Measurements from ENCODE around the gene TSC2.
A peak's percentile ranks its signal among the peaks of the same experiment; 100 is the strongest.
"Not testable (repeated sequence)": the region's sequence is repeated elsewhere in the genome, so short reads cannot be mapped to it uniquely, and the experiment has no call there.

The TSC2 gene

GRCh38 chr16:2011726-2012125 lies 36.1 kb upstream of the TSC2 start:
- not testable (repeated sequence) for DNase-seq

GRCh38 chr16:2013527-2013926 lies 34.3 kb upstream of the TSC2 start:
- no peak for DNase-seq

DNA sequence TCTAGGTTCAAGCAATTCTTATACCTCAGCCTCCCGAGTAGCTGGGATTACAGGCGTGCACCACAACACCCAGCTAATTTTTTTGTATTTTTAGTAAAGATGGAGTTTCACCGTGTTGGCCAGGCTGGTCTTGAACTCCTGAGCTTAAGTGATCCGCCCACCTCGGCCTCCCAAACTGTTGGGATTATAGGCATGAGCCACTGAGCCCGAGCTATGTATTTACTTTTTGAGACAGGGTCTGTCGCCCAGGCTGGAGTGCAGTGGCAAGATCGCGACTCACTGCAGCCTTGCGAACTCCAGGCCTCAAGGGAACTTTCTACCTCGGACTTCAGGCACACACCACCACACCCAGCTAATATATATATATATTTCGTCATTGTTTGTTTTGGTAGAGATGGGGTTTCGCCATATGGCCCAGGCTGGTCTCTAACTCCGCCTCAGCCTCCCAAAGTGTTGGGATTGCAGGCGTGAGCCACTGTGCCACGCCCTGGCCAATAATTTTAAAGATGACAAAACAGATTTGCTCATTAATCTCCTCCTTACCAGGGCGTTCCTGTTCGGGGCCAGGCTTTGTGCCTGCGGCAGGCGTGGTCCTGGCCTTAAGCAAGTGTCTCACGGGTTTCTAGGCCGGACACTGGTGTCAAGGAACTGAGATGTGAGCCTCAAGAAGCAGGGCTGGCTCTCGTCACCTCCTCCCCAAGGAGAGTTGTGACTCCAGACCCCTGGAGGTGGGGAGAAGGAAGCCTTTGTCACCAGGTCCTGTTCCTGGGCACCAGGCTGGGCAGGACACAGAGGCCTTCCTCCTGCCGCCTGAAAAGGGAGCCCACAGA lies 32.5 kb upstream of the TSC2 start:
- DNase-seq: no peak

- DNase-seq: no peak
Observed at GRCh38 chr16:2015947-2016208, 31.9 kb upstream of the TSC2 start.

GRCh38 chr16:2016407-2016922 lies 31.3 kb upstream of the TSC2 start:
- DNase-seq: no peak

DNA sequence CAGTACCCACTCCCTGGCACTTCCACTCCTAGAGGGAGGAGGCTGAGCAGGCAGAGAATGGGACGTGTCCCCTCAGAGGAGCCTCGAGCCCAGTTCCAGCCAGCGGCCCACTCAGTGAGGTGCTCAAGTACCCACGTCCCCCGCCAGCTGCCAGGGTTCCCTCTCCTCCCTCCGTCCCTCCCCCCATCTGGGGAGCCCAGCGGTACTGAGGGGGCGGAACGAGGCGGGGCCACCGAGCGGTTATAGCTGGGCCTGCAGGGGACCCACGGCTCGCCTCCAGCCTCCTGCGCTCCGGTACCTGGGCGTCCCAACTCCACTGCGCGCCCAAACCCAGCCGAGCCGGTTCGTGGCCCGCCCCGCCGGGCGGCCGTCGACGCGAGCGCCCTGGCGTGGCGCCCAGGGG lies 28.3 kb upstream of the TSC2 start, which contains the start of gene NPW:
Gene NPW, plus strand, starts transcription at position 268 of the 403 bp plus-strand sequence.
- DNase-seq: peak; percentile 8

DNA sequence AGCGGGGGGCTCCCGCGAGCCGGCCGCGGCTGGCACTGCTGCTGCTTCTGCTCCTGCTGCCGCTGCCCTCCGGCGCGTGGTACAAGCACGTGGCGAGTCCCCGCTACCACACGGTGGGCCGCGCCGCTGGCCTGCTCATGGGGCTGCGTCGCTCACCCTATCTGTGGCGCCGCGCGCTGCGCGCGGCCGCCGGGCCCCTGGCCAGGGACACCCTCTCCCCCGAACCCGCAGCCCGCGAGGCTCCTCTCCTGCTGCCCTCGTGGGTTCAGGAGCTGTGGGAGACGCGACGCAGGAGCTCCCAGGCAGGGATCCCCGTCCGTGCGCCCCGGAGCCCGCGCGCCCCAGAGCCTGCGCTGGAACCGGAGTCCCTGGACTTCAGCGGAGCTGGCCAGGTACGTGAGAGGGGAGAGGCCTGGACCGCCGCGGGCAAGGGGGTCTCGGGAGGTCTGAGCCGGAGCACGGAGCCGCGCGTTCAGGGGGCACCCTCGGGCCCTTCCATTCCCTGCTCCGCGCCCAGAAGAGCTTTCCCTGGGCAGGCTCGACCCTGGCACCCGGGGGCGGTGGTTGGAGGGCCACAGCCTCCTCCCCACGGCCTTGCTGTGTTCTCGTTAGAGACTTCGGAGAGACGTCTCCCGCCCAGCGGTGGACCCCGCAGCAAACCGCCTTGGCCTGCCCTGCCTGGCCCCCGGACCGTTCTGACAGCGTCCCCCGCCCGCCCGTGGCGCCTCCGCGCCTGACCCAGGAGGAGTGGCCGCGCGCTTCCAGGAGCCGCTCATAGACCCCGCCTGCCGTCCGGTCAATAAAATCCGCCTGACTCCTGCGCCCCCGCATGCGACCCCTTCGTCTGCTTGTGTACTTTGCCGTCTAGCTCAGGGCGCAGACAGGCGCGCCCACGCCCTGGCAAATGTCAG lies 27.6 kb upstream of the TSC2 start:
- DNase-seq: no peak

DNA sequence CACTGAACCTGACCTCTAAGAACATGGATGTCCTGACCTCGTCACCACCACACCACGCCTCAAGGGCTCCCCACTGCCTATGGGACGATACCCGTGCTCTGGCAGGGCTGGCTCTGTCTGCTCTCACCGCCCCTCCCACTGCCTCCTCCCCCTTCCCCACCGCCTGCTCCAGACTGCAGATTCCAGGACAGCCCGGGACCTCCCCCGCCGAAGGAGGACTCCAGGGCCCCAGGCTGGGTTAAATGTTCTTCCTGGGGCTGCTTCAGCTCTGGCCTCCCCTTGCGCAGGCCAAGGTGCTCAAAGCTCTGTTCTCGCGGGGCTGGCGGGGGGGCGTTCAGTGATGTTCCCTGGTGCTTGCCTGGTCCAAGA lies 25.1 kb upstream of the TSC2 start:
- DNase-seq: no peak

- peak; percentile 62 for DNase-seq
Observed at GRCh38 chr16:2023092-2024031, 24.4 kb upstream of the TSC2 start.

- DNase-seq: no peak
Observed at GRCh38 chr16:2024032-2024420, 23.8 kb upstream of the TSC2 start.

DNA sequence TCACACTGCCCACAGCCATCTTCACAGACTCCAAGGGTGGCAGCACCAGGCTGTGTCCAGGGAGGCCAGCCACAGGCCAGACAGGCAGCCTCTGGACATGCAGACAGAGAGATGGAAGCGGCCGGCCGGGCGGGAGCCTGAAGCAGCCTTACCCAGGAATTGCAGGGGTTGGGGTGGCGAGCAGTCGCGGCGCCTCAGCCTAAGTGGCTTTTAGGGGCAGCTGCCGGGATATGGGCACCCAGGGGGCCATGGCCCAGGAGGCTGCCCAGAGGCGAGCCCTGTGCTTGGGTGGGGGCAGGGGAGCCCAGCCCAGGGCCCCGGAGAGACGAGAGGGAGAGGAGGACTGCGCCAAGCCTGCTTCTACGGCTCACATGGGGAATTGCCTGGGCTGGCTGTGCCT lies 22.5 kb upstream of the TSC2 start:
- DNase-seq: no peak

GRCh38 chr16:2025878-2026460 lies 21.8 kb upstream of the TSC2 start:
- no peak for DNase-seq

DNA sequence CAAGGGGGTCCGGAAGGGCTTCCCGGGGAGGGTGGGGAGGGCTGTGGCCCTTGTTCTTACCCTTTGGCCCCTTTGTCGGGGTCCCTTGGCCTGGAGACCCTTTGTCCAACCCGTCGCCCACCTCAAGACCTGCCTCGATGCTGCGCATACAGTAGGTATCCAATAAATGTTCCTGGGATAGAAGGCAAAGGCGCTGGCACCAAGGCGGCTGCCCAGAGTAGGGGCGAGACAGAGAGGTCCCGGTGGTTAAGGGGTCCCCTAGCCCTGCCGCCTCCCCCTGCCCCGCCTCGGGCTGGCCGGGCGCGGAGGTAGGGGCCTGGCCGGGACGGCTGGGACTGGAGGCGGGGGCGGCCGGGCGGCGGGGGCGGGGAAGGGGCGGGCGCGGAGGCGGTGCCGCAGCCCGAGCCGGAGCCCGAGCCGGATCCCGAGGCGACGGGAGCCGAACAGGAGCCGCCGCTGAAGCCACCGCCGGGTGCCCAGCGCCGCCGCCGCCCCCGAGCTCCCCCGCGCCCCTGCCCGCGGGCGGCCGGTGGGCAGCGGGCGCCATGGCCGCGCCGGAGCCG lies 21.2 kb upstream of the TSC2 start, which contains the start of gene NHERF2:
Gene NHERF2, plus strand, starts transcription at position 442 of the 563 bp plus-strand sequence. Its CDS starts 104 bp downstream, at position 546.
- no peak for DNase-seq

DNA sequence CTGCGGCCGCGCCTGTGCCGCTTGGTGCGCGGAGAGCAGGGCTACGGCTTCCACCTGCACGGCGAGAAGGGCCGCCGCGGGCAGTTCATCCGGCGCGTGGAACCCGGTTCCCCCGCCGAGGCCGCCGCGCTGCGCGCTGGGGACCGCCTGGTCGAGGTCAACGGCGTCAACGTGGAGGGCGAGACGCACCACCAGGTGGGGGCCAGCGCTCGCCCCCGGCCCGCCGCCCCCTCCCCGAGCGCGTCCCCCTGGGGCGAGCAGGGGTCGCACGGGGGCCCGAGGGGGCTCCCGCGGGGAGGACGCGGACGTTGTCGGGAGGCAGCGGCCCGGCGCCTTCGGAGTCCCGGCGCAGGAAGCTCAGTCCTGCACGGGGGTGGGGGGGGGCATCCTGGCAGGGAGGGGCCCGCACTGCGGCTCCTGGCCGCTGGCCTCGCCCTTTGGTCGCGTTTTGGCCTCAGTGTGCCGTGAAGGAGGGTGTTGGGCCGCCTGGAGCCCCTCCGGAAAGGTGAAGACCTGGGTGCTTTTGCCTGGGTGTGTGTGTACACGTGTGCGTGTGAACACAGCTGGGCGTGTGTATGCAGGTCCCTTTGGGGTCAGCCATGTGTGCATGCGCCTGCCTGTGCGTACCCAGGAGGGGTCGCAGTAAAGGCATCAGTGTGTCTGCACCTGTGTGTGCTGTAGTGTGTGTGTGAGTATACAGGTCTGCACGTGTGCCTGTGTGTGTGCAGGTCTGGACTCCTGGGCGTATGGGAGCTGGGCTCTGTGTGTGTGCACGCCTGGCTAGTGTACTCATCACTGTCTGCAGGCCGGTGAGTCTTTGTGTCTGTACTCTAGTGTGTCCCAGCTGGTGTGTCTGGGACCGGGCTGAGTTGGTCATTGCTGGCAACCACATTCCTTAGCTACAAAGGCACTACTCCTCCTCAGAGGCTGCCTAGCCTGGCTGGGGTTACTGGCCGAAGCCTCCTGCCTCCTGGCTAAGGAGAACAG lies 20.5 kb upstream of the TSC2 start:
- DNase-seq: no peak

DNA sequence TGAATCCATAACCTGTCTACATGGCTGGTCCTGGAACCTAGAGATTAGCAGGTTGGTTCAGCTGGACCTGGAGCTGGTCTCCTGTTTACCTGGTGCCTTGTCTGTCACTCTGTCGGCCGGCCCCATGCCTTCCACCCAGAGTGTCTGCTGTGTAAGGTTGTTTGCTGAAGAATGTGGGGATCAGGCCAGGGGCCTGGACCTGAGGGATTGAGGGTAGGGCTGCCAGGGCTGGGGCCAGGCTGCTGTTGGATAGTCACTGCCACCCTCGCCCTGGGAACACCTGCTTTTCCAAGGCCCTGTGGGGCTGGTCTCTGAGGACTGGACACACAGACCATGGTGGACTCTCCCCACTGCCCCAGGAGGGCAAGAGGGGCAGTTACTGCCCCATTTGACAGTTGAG lies 19.6 kb upstream of the TSC2 start:
- DNase-seq: no peak

GRCh38 chr16:2028620-2029220 lies 19.1 kb upstream of the TSC2 start:
- no peak for DNase-seq

DNA sequence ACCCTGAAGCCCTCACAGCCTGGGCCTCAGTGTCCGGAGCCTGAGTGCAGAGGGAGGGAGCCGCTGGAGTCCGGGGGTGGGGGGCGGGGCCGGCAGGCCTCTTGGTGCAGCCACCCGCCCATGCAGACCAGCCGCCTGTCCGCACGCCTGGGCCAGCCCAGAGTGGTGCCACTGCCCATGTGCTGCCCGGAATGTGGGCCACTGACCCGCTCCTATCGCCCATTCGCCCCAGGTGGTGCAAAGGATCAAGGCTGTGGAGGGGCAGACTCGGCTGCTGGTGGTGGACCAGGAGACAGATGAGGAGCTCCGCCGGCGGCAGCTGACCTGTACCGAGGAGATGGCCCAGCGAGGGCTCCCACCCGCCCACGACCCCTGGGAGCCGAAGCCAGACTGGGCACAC lies 18.4 kb upstream of the TSC2 start:
- DNase-seq: no peak

GRCh38 chr16:2030036-2030435 lies 17.7 kb upstream of the TSC2 start:
- no peak for DNase-seq

DNA sequence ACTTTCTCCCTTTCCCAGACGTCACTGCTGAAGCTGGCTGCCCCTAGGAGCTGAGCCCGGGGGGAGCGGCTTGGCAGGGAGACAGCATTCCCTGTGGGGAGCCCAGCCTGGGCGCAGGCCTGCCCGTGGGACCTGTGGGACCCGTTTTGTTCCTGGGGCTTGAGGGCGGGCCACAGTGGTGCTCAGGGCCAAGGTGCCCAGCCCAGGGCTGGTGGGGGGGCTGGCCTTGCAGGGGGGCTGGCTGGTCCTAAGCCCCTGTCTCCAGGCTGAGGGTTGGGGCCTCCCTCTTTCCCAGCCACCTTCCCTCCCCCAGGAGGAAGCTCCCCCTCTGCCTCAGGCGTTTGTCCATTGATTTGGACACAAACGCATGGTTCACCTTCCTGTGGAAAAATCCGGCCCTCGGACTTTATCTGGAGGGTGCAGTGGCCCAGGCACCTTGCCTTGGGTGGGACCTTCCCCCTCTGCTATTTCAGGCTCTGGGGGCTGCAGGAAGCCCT lies 16.7 kb upstream of the TSC2 start:
- DNase-seq: no peak

Data from NCI-H1105 treated with DMSO at 0.1 percent for 48 hours (cell line).